Measurements from ENCODE around the gene OGG1. TPM values are rescaled to one million over a fixed set of nuclear protein-coding genes. Genes with fewer than 3 reads are reported as not detected.

Gene OGG1
- total RNA-seq, 1 donor from 2014 or later, result 38.6 TPM

- Mint-ChIP-seq H3K36me3 (ENCODE audit: low read depth) (no peaks in the 10 kb centered on the region), H3K9me3 (no peaks in the 10 kb centered on the region), H3K4me3 (peak within 1 kb of the TSS; percentile 81), H3K27ac (ENCODE audit: unreplicated experiment) (no peak within 1 kb of the TSS), H3K27me3 (ENCODE audit: low read depth) (peaks cover 54% of the 10 kb centered on the region), H3K4me1 (peaks cover 4% of the 10 kb centered on the region)
- peak; percentile 14 for DNase-seq (ENCODE audit: low read depth, low spot score)
- TF ChIP-seq, protein P1, sequence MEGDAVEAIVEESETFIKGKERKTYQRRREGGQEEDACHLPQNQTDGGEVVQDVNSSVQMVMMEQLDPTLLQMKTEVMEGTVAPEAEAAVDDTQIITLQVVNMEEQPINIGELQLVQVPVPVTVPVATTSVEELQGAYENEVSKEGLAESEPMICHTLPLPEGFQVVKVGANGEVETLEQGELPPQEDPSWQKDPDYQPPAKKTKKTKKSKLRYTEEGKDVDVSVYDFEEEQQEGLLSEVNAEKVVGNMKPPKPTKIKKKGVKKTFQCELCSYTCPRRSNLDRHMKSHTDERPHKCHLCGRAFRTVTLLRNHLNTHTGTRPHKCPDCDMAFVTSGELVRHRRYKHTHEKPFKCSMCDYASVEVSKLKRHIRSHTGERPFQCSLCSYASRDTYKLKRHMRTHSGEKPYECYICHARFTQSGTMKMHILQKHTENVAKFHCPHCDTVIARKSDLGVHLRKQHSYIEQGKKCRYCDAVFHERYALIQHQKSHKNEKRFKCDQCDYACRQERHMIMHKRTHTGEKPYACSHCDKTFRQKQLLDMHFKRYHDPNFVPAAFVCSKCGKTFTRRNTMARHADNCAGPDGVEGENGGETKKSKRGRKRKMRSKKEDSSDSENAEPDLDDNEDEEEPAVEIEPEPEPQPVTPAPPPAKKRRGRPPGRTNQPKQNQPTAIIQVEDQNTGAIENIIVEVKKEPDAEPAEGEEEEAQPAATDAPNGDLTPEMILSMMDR (conservative IDR thresholded peaks at IDR 0.05), result no peak
Observed at GRCh38 chr3:9703736-9704346, 45.9 kb upstream of the OGG1 start, which contains the start of gene CPNE9. Gene CPNE9, plus strand, starts transcription at chr3:9703833. Its CDS starts 164 bp downstream, at chr3:9703997.

DNA sequence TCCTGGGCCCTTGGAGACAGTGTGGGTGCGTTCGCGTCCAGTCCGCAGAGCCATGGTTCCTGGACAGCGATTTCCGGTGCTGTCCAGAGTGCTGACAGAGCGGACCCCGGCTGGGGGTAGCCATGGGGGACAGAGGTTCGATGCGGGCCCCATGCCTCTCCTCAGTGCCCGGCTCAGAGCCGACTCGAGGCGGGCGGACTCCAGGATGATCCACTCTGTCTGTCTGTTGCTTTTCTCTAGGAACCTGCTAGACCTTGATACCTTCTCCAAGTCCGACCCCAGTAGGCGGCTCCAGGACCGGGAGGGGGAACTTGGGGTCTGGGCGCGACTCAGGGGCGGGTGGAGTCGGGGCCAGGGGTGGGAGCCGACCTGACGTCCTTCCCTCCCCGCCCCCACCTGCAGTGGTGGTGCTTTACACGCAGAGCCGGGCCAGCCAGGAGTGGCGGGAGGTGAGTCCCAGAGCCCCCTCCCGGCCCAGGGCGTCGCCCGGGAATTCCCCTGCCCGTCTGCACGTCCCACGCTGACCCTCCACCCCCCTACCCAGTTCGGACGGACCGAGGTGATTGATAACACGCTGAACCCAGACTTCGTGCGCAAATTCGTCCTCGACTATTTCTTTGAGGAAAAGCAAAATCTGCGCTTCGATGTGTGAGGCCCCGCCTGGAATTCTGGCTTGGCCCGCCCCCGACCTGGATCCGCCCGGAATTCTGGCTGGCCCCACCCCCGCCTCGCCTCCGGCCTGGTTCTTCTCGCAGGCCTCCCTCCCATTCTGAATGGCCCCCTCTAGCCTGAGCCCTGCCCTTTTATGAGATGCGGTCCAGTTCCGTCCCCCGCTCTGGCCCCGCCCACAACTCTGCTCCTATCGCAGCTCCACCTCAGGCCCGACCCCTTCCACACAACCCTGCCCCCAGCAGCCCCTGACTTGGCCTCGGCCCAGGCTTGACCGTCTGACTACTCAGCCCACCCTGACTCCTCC is 45.1 kb upstream of the OGG1 start:
- no peaks in the 10 kb centered on the region for H3K36me3 Mint-ChIP-seq (ENCODE audit: low read depth)
- DNase-seq (ENCODE audit: low read depth, low spot score), result peak; percentile 59
- TF ChIP-seq, protein P1 (conservative IDR thresholded peaks at IDR 0.05), result no peak
- peak overlapping the region; percentile 81 for H3K4me3 Mint-ChIP-seq
- H3K27me3 Mint-ChIP-seq (ENCODE audit: low read depth), result peaks cover 54% of the 10 kb centered on the region
- H3K4me1 Mint-ChIP-seq, result peaks cover 4% of the 10 kb centered on the region
- no peak overlapping the region for H3K27ac Mint-ChIP-seq (ENCODE audit: unreplicated experiment)
- H3K9me3 Mint-ChIP-seq, result no peaks in the 10 kb centered on the region

DNA sequence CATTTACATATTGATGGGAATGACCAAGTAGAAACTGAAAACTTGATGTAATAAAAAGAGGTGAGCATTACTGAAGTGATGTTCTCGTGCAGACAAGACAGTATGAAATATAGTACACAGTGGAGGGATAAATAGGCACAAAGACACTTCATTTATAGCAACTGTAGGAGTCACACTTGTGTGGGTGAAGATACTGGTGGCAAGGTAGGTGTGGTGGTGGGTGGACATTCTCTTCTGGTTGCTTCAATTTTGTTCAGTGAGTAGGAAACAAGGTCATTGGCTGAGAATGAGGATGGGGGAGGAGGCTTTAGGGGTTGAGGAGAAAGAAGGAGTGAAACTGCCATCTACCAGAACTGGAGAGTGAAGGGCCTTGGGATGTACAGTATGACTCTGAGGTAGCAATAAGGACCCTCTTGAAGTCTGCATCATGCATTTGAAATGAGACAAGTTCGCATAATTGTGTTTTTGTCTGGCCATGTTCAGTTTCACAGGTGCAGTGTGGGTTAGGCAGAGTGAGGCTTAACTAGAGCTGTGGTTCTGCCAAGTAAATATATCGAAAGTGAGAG is 39.5 kb upstream of the OGG1 start:
- no peaks in the 10 kb centered on the region for H3K4me1 Mint-ChIP-seq
- no peak overlapping the region for H3K27ac Mint-ChIP-seq (ENCODE audit: unreplicated experiment)
- no peak overlapping the region for H3K4me3 Mint-ChIP-seq
- TF ChIP-seq, protein P1 (conservative IDR thresholded peaks at IDR 0.05), result no peak
- H3K36me3 Mint-ChIP-seq (ENCODE audit: low read depth), result no peaks in the 10 kb centered on the region
- H3K9me3 Mint-ChIP-seq, result no peaks in the 10 kb centered on the region
- peaks cover 57% of the 10 kb centered on the region for H3K27me3 Mint-ChIP-seq (ENCODE audit: low read depth)
- DNase-seq (ENCODE audit: low read depth, low spot score), result no peak

DNA sequence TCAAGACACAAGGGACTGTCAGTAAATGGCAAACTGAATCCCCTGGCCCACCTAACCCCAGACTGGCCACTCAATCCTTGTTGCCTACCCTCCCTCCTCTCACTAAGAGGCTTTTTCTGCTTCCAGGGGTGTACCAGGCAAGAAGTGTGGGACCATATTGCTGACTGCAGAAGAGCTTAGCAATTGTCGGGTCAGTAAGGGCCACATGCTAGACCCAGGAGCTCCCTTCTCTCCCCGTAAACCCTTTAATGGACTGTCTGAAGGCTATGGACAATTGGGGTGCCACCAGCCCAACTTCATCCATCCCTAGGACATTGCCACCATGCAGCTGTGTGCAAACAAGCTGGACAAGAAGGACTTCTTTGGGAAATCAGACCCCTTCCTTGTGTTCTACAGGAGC is 37.3 kb upstream of the OGG1 start:
- no peak for DNase-seq (ENCODE audit: low read depth, low spot score)
- H3K4me1 Mint-ChIP-seq, result no peaks in the 10 kb centered on the region
- TF ChIP-seq, protein P1 (conservative IDR thresholded peaks at IDR 0.05), result no peak
- no peaks in the 10 kb centered on the region for H3K9me3 Mint-ChIP-seq
- peaks cover 55% of the 10 kb centered on the region for H3K27me3 Mint-ChIP-seq (ENCODE audit: low read depth)
- H3K27ac Mint-ChIP-seq (ENCODE audit: unreplicated experiment), result no peak overlapping the region
- H3K4me3 Mint-ChIP-seq, result no peak overlapping the region
- no peaks in the 10 kb centered on the region for H3K36me3 Mint-ChIP-seq (ENCODE audit: low read depth)

GRCh38 chr3:9713142-9713541 is 36.6 kb upstream of the OGG1 start:
- no peak overlapping the region for H3K4me3 Mint-ChIP-seq
- no peaks in the 10 kb centered on the region for H3K4me1 Mint-ChIP-seq
- H3K27me3 Mint-ChIP-seq (ENCODE audit: low read depth), result peaks cover 57% of the 10 kb centered on the region

More at GRCh38 chr3:9713142-9713541, 36.6 kb upstream of the OGG1 start:
- no peaks in the 10 kb centered on the region for H3K36me3 Mint-ChIP-seq (ENCODE audit: low read depth)
- DNase-seq (ENCODE audit: low read depth, low spot score), result no peak
- no peak overlapping the region for H3K27ac Mint-ChIP-seq (ENCODE audit: unreplicated experiment)
- TF ChIP-seq, protein P1 (conservative IDR thresholded peaks at IDR 0.05), result no peak
- H3K9me3 Mint-ChIP-seq, result no peaks in the 10 kb centered on the region

Data from neural crest cell (in vitro differentiated cells).